ENCODE measurements around the gene UTY. TPM values are rescaled to one million over a fixed set of nuclear protein-coding genes. Genes with fewer than 3 reads are reported as not detected.
A peak's percentile ranks its signal among the peaks of the same experiment; 100 is the strongest.

The UTY gene
- total and polyA plus RNA-seq, 2 experiments from 2014 or later: 15.7 to 36.3 TPM

GRCh38 chrY:13312966-13313365 is 166.9 kb downstream of the UTY start:
- no peaks in the 10 kb centered on the region for H3K36me3 ChIP-seq (ENCODE audit: insufficient read depth)
- no peaks in the 10 kb centered on the region for H4K20me1 ChIP-seq (replicated peaks; ENCODE audit: insufficient read depth)
- peak overlapping the region; percentile 85 for H3K27ac ChIP-seq (ENCODE audit: low read depth)
- Mint-ChIP-seq H3K36me3 (ENCODE audit: low read depth) (peaks cover 47% of the 10 kb centered on the region), H3K9me3 (no peaks in the 10 kb centered on the region), H3K4me1 (peaks cover 11% of the 10 kb centered on the region), H3K27ac (no peak overlapping the region), H3K4me3 (no peak overlapping the region), H3K27me3 (ENCODE audit: insufficient read depth, low read depth, poor library complexity) (peaks cover 2% of the 10 kb centered on the region)
- no peak overlapping the region for H3K4me3 ChIP-seq
- no peaks in the 10 kb centered on the region for H3K27me3 ChIP-seq (ENCODE audit: insufficient read depth)
- no peak overlapping the region for H2AFZ ChIP-seq
- DNase-seq (ENCODE audit: low spot score) (peak; percentile 7), ATAC-seq (peak; percentile 59)
- H3F3A ChIP-seq (replicated peaks; ENCODE audit: low read depth): no peaks in the 10 kb centered on the region
- peaks cover 11% of the 10 kb centered on the region for H3K4me1 ChIP-seq (ENCODE audit: insufficient read depth)
- H3K9me2 ChIP-seq (ENCODE audit: insufficient read depth): no peaks in the 10 kb centered on the region
- H3K4me2 ChIP-seq: 0 out of 2 replicates have a peak overlapping the region, but pooled peaks have one; percentile 22
- no peaks in the 10 kb centered on the region for H3K79me2 ChIP-seq (replicated peaks; ENCODE audit: insufficient read depth)
- TF ChIP-seq JUNB (IDR thresholded peaks at IDR 0.05; ENCODE audit: unreplicated experiment): no peak
- no peak for TF ChIP-seq EZH2phosphoT487 (IDR thresholded peaks at IDR 0.05; ENCODE audit: unreplicated experiment)
- TF ChIP-seq ZNF331 (CRISPR knock-in tag; IDR thresholded peaks at IDR 0.05; ENCODE audit: low read depth): no peak
- no peak for TF ChIP-seq REST (IDR thresholded peaks at IDR 0.05; ENCODE audit: unreplicated experiment)
- TF ChIP-seq CTCF (conservative IDR thresholded peaks at IDR 0.05; ENCODE audit: low read depth in 2 of 2): no peak
- TF ChIP-seq, protein P1, sequence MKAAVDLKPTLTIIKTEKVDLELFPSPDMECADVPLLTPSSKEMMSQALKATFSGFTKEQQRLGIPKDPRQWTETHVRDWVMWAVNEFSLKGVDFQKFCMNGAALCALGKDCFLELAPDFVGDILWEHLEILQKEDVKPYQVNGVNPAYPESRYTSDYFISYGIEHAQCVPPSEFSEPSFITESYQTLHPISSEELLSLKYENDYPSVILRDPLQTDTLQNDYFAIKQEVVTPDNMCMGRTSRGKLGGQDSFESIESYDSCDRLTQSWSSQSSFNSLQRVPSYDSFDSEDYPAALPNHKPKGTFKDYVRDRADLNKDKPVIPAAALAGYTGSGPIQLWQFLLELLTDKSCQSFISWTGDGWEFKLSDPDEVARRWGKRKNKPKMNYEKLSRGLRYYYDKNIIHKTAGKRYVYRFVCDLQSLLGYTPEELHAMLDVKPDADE (IDR thresholded peaks at IDR 0.05): no peak
- TF ChIP-seq CREB1 (CRISPR knock-in tag; IDR thresholded peaks at IDR 0.05; ENCODE audit: low read depth): no peak
- TF ChIP-seq ZNF114 (CRISPR knock-in tag; IDR thresholded peaks at IDR 0.05): no peak
- TF ChIP-seq STAT1 (IDR thresholded peaks at IDR 0.05; ENCODE audit: unreplicated experiment): no peak
- TF ChIP-seq NANOG (IDR thresholded peaks at IDR 0.05; ENCODE audit: borderline replicate concordance): no peak
- no peak for TF ChIP-seq POLR2AphosphoS5 (IDR thresholded peaks at IDR 0.05; ENCODE audit: low read depth)
- TF ChIP-seq ZNF462 (CRISPR knock-in tag; IDR thresholded peaks at IDR 0.05): no peak
- TF ChIP-seq EZH2 (IDR thresholded peaks at IDR 0.05; ENCODE audit: low read depth, unreplicated experiment): no peak

Measured in GM23338 (cell line).